Measurements from ENCODE around the gene GGTLC2.

The GGTLC2 gene

DNA sequence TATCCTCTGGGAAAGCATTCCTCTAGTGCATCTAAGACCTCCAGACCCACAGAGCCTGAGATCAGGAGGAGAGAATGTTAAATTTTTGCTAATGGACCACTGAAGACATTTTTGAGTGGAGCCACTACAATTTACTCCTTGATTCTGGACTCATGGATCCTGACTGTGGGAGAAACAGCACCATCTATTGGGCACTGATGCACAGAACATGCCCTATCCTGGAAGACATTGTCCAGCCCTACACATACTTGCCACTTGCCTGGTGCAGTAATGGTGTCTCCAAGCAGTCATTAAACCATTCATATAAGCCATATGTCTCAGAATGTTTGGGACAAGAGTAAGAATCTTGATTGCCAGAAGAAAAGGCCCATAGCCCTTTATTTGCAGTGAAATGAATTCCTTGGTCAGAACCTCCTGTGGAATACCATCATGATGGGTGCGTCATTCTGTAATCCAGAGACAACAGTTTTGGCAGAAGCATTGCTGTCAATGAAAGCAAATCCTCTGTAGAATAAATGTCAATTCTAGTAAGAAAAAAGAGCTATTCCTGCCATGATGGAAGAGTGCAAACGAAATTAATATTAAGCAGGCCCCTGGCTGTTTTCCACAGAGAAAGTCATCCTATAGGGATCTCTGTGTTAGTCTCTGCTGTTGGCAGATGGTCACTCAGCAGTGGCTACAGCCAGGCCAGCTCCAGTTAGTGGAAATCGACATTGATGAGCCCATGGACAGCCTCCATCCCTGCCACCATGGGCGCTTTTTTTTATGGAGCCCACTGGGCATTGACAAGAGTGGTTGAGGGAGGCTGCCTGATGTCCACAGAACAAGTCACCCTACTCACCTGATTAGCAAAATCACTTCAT is 43.5 kb downstream of the GGTLC2 start:
- Histone ChIP-seq H3K4me3 (ENCODE audit: low read length) (no peak overlapping the region), H3K36me3 (replicated peaks; ENCODE audit: insufficient read depth, low read length) (no peaks in the 10 kb centered on the region), H3K9me3 (replicated peaks; ENCODE audit: insufficient read depth, low read length) (no peaks in the 10 kb centered on the region), H3K79me2 (ENCODE audit: low read length) (no peaks in the 10 kb centered on the region), H4K20me1 (ENCODE audit: insufficient read depth, low read length) (no peaks in the 10 kb centered on the region), H3K4me1 (ENCODE audit: low read length) (peaks cover 36% of the 10 kb centered on the region), H3K27ac (ENCODE audit: low read length) (no peak overlapping the region), H3K4me2 (ENCODE audit: low read depth, low read length) (no peak overlapping the region), H3K27me3 (replicated peaks; ENCODE audit: insufficient read depth, low read length) (no peaks in the 10 kb centered on the region), H3K9me2 (replicated peaks; ENCODE audit: insufficient read depth, low read length) (no peaks in the 10 kb centered on the region), H3F3A (ENCODE audit: insufficient read depth, low read length) (peaks cover 28% of the 10 kb centered on the region), H3K9ac (ENCODE audit: low read length) (no peak overlapping the region), H2AFZ (ENCODE audit: low read length) (no peak overlapping the region)
- DNase-seq, result peak; percentile 55
- TF ChIP-seq EZH2 (optimal IDR thresholded peaks at IDR 0.05; ENCODE audit: low read depth, low read length), result no peak
- TF ChIP-seq, protein P1, sequence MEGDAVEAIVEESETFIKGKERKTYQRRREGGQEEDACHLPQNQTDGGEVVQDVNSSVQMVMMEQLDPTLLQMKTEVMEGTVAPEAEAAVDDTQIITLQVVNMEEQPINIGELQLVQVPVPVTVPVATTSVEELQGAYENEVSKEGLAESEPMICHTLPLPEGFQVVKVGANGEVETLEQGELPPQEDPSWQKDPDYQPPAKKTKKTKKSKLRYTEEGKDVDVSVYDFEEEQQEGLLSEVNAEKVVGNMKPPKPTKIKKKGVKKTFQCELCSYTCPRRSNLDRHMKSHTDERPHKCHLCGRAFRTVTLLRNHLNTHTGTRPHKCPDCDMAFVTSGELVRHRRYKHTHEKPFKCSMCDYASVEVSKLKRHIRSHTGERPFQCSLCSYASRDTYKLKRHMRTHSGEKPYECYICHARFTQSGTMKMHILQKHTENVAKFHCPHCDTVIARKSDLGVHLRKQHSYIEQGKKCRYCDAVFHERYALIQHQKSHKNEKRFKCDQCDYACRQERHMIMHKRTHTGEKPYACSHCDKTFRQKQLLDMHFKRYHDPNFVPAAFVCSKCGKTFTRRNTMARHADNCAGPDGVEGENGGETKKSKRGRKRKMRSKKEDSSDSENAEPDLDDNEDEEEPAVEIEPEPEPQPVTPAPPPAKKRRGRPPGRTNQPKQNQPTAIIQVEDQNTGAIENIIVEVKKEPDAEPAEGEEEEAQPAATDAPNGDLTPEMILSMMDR (IDR thresholded peaks at IDR 0.05; ENCODE audit: low read length), result peak; percentile 61

DNA sequence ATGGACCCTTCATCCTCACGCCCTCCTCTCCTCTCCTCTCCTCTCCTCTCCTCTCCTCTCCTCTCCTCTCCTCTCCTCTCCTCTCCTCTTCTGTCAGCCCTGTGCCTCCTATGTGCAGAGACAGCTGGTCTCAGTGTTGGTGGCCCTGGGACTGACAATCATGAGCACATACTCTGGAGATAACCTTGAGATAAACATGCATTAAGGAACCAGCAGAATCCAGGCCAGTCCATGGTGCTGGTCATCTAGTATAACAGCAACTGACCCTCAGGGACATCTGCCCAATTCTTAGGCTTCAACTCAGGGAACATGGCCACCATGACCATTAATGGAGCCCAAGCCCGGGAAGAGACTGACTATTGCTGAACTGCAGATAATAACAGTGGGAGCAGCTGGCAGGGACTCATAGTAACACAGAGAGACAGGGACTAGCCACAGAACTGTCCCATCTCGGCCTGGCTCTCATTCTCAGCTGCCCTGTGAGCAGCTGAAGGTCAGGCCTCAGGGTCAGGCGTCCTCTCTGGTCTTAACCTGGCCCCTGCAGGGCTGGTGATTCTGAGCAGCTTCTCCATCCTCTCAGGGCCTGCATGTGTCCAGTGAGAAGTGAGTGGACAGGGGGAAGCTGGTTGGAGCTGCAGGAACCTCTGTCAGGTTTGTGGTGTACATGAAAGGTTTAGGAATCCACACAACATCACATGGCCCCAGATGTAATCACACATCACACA is 45.4 kb downstream of the GGTLC2 start:
- DNase-seq, result no peak
- H3K9me2 ChIP-seq (replicated peaks; ENCODE audit: insufficient read depth, low read length), result no peaks in the 10 kb centered on the region
- no peak overlapping the region for H3K4me3 ChIP-seq (ENCODE audit: low read length)
- TF ChIP-seq EZH2phosphoT487 (IDR thresholded peaks at IDR 0.05; ENCODE audit: low read length) (no peak), EZH2 (optimal IDR thresholded peaks at IDR 0.05; ENCODE audit: low read depth, low read length) (no peak)
- TF ChIP-seq, protein P1 (IDR thresholded peaks at IDR 0.05; ENCODE audit: low read length), result no peak
- H3K4me1 ChIP-seq (ENCODE audit: low read length), result peaks cover 33% of the 10 kb centered on the region
- H3K27ac ChIP-seq (ENCODE audit: low read length), result no peak overlapping the region
- H3K9ac ChIP-seq (ENCODE audit: low read length), result no peak overlapping the region
- no peaks in the 10 kb centered on the region for H3K27me3 ChIP-seq (replicated peaks; ENCODE audit: insufficient read depth, low read length)
- no peaks in the 10 kb centered on the region for H3K9me3 ChIP-seq (replicated peaks; ENCODE audit: insufficient read depth, low read length)
- no peaks in the 10 kb centered on the region for H4K20me1 ChIP-seq (ENCODE audit: insufficient read depth, low read length)
- H3K36me3 ChIP-seq (replicated peaks; ENCODE audit: insufficient read depth, low read length), result no peaks in the 10 kb centered on the region
- no peak overlapping the region for H2AFZ ChIP-seq (ENCODE audit: low read length)
- no peak overlapping the region for H3K4me2 ChIP-seq (ENCODE audit: low read depth, low read length)
- H3K79me2 ChIP-seq (ENCODE audit: low read length), result no peaks in the 10 kb centered on the region
- peaks cover 22% of the 10 kb centered on the region for H3F3A ChIP-seq (ENCODE audit: insufficient read depth, low read length)

DNA sequence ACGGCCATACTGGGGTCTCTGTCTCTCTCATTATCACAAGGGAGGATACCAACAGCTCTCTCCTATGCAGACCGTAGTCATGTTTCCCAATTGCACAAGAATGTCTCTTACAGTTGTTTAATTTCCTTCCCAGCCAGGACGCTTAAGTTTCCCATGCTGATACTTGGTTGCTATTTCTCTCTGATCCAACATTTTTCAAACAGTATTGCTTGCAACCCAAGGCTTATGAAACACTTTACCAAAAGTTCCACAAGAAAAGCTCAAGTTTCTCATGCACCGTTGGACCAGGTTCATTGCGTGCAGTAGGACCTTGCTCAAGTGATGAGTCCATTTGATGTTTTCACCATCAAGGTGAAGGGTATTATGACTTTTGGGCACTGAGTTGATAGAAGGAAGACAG is 46.6 kb downstream of the GGTLC2 start:
- no peaks in the 10 kb centered on the region for H3K27me3 ChIP-seq (replicated peaks; ENCODE audit: insufficient read depth, low read length)
- H3K79me2 ChIP-seq (ENCODE audit: low read length), result no peaks in the 10 kb centered on the region
- no peak overlapping the region for H3K27ac ChIP-seq (ENCODE audit: low read length)
- no peaks in the 10 kb centered on the region for H3K9me2 ChIP-seq (replicated peaks; ENCODE audit: insufficient read depth, low read length)
- no peaks in the 10 kb centered on the region for H4K20me1 ChIP-seq (ENCODE audit: insufficient read depth, low read length)
- no peaks in the 10 kb centered on the region for H3K36me3 ChIP-seq (replicated peaks; ENCODE audit: insufficient read depth, low read length)
- H3K4me2 ChIP-seq (ENCODE audit: low read depth, low read length), result no peak overlapping the region
- H3K9ac ChIP-seq (ENCODE audit: low read length), result no peak overlapping the region
- peaks cover 10% of the 10 kb centered on the region for H3F3A ChIP-seq (ENCODE audit: insufficient read depth, low read length)
- no peak for DNase-seq
- TF ChIP-seq EZH2 (optimal IDR thresholded peaks at IDR 0.05; ENCODE audit: low read depth, low read length) (no peak), EZH2phosphoT487 (IDR thresholded peaks at IDR 0.05; ENCODE audit: low read length) (no peak)
- TF ChIP-seq, protein P1 (IDR thresholded peaks at IDR 0.05; ENCODE audit: low read length), result no peak
- H3K9me3 ChIP-seq (replicated peaks; ENCODE audit: insufficient read depth, low read length), result no peaks in the 10 kb centered on the region
- H2AFZ ChIP-seq (ENCODE audit: low read length), result no peak overlapping the region
- H3K4me1 ChIP-seq (ENCODE audit: low read length), result peaks cover 21% of the 10 kb centered on the region
- H3K4me3 ChIP-seq (ENCODE audit: low read length), result no peak overlapping the region

All from MM.1S (cell line).